ENCODE measurements around the gene APOE. TPM values are rescaled to one million over a fixed set of nuclear protein-coding genes. Genes with fewer than 3 reads are reported as not detected.

APOE gene
- total and polyA plus RNA-seq, 7 donors, result 4.9 to 19.0 (median 11.9) TPM

GRCh38 chr19:44927746-44928145 lies 22.1 kb downstream of the APOE start:
- ATAC-seq (no peak), DNase-seq (no peak)
- Histone ChIP-seq H3K9me3 (no peaks in the 10 kb centered on the region), H3K4me3 (no peak overlapping the region), H3K27ac (no peak overlapping the region), H3K4me1 (no peaks in the 10 kb centered on the region), H3K36me3 (ENCODE audit: insufficient read depth in 1 of 2, low read depth in 1 of 2) (no peaks in the 10 kb centered on the region), H3K27me3 (ENCODE audit: insufficient read depth in 3 of 3, low read length in 2 of 3) (peaks cover 0 to 11% (median 2%) of the 10 kb centered on the region in 3 donors)
- intact Hi-C loops (cut with DNase I), result no loop called here
- TF ChIP-seq, protein P1, sequence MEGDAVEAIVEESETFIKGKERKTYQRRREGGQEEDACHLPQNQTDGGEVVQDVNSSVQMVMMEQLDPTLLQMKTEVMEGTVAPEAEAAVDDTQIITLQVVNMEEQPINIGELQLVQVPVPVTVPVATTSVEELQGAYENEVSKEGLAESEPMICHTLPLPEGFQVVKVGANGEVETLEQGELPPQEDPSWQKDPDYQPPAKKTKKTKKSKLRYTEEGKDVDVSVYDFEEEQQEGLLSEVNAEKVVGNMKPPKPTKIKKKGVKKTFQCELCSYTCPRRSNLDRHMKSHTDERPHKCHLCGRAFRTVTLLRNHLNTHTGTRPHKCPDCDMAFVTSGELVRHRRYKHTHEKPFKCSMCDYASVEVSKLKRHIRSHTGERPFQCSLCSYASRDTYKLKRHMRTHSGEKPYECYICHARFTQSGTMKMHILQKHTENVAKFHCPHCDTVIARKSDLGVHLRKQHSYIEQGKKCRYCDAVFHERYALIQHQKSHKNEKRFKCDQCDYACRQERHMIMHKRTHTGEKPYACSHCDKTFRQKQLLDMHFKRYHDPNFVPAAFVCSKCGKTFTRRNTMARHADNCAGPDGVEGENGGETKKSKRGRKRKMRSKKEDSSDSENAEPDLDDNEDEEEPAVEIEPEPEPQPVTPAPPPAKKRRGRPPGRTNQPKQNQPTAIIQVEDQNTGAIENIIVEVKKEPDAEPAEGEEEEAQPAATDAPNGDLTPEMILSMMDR (IDR thresholded peaks at IDR 0.05), result no peak
- 34 to 41% (median 39%) methylated on average over 5 of the region's 5 CpGs for WGBS, 3 donors

- intact Hi-C loops (cut with DNase I), result no loop called here
- Histone ChIP-seq H3K27me3 (ENCODE audit: insufficient read depth in 3 of 3, low read length in 2 of 3) (peaks cover 0 to under 1% (median 0%) of the 10 kb centered on the region in 3 donors), H3K9me3 (no peaks in the 10 kb centered on the region), H3K36me3 (ENCODE audit: insufficient read depth in 1 of 2, low read depth in 1 of 2) (no peaks in the 10 kb centered on the region), H3K4me1 (no peaks in the 10 kb centered on the region), H3K27ac (no peak overlapping the region), H3K4me3 (no peak overlapping the region)
- ATAC-seq (no peak), DNase-seq (no peak)
- TF ChIP-seq, protein P1 (IDR thresholded peaks at IDR 0.05), result no peak
- WGBS, 3 donors, result 90 to 93% (median 91%) methylated on average over 7 of the region's 7 CpGs
These were observed 24.5 kb downstream of the APOE start for GRCh38 chr19:44930088-44930487.

GRCh38 chr19:44931541-44931940 lies 25.9 kb downstream of the APOE start:
- WGBS, 3 donors, result 91 to 94% (median 91%) methylated on average over 4 of the region's 4 CpGs
- H3K36me3 ChIP-seq (ENCODE audit: insufficient read depth in 1 of 2, low read depth in 1 of 2), result no peaks in the 10 kb centered on the region
- H3K27ac ChIP-seq, result no peak overlapping the region
- TF ChIP-seq, protein P1 (IDR thresholded peaks at IDR 0.05), result no peak
- intact Hi-C loops (cut with DNase I), result no loop called here
- H3K9me3 ChIP-seq, result no peaks in the 10 kb centered on the region
- DNase-seq (no peak), ATAC-seq (no peak)
- H3K27me3 ChIP-seq (ENCODE audit: insufficient read depth in 3 of 3, low read length in 2 of 3), result no peaks in the 10 kb centered on the region
- H3K4me3 ChIP-seq, result no peak overlapping the region
- H3K4me1 ChIP-seq, result no peaks in the 10 kb centered on the region

DNA sequence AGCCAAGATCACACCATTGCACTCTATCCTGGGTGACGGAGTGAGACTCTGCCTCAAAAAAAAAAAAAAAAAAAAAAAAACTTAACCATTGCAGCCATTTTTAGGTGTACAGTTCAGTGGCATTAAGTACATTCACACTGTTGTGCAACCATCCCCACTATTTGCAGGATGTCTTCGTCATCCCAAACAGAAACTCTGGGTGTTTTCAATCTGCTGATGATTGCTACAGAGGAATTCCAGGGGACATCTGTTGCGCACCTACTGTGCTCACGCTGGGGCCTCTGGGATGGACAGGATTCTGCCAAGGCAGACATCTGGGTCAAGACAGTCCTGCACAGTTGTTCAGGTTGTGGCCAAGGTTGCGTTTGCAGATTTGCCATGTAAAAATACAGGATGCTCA lies 34.1 kb downstream of the APOE start:
- 68 to 82% (median 81%) methylated on average over 5 of the region's 5 CpGs for WGBS, 3 donors
- Histone ChIP-seq H3K27me3 (ENCODE audit: insufficient read depth in 3 of 3, low read length in 2 of 3) (no peaks in the 10 kb centered on the region), H3K9me3 (no peaks in the 10 kb centered on the region), H3K4me3 (no peak overlapping the region), H3K36me3 (ENCODE audit: insufficient read depth in 1 of 2, low read depth in 1 of 2) (no peaks in the 10 kb centered on the region), H3K4me1 (no peaks in the 10 kb centered on the region), H3K27ac (no peak overlapping the region)
- TF ChIP-seq, protein P1 (IDR thresholded peaks at IDR 0.05), result no peak
- ATAC-seq, result no peak
- DNase-seq, result no peak
- intact Hi-C loops (cut with DNase I), result no loop called here

GRCh38 chr19:44942067-44942571 lies 36.5 kb downstream of the APOE start, which contains the start of gene APOC4:
Gene APOC4 (plus strand): TSS chr19:44942237. CDS start chr19:44942278, 41 bp downstream.
- whole genome bisulfite sequencing, 3 donors, result 86 to 88% (median 86%) methylated on average over 14 of the region's 14 CpGs
- ATAC-seq, result no peak
- Histone ChIP-seq H3K4me1 (no peaks in the 10 kb centered on the region), H3K27ac (no peak within 1 kb of the TSS), H3K27me3 (ENCODE audit: insufficient read depth in 3 of 3, low read length in 2 of 3) (no peaks in the 10 kb centered on the region), H3K4me3 (no peak within 1 kb of the TSS), H3K9me3 (no peaks in the 10 kb centered on the region), H3K36me3 (ENCODE audit: insufficient read depth in 1 of 2, low read depth in 1 of 2) (no peaks in the 10 kb centered on the region)
- DNase-seq, result no peak
- TF ChIP-seq, protein P1 (IDR thresholded peaks at IDR 0.05), result no peak
- intact Hi-C loops (cut with DNase I), result no loop called here

Data from psoas muscle (tissue), 8 donors.